ENCODE data around the gene AARS2. TPM values are rescaled to one million over a fixed set of nuclear protein-coding genes. Genes with fewer than 3 reads are reported as not detected.
"Not testable (repeated sequence)": the region's sequence is repeated elsewhere in the genome, so short reads cannot be mapped to it uniquely, and the experiment has no call there.

AARS2 gene
- total and polyA plus RNA-seq, 9 donors, result 3.0 to 15.5 (median 14.0) TPM

DNA sequence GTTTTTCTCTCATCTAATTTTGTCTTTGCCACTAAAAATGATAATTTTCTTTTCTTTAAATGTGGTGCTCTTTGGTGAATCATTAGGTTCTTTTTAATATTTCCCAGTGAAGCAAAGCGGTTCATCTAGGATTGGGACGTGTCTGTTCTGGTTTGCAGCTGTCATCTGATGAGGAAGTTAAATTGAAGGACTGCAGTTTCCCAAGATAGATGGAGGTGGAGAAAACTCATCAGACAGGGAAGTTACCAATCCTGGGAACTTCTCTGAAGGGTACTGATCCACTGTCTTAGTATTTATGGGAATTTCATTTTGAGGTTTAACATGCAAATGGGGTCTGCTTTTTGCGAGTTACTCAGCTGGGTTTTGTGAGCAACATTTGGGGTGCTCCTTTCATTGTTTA lies 2.4 kb upstream of the AARS2 start:
- H3K27ac ChIP-seq, result no peak overlapping the region
- H3K27me3 ChIP-seq, result no peaks in the 10 kb centered on the region
- H3K4me3 ChIP-seq, result no peak overlapping the region
- TF ChIP-seq POLR2A (IDR thresholded peaks at IDR 0.05) (no peak), CTCF (IDR thresholded peaks at IDR 0.05) (no peak), EP300 (IDR thresholded peaks at IDR 0.05) (no peak)
- H3K36me3 ChIP-seq, result no peaks in the 10 kb centered on the region
- peaks cover 5% of the 10 kb centered on the region for H3K4me1 ChIP-seq (ENCODE audit: insufficient read depth)
- no peak for DNase-seq
- no peaks in the 10 kb centered on the region for H3K9me3 ChIP-seq
- 79 to 84% (median 81%) methylated on average over 3 of the region's 3 CpGs for WGBS, 3 donors
- intact Hi-C loops (cut with DNase I), result no loop called here

DNA sequence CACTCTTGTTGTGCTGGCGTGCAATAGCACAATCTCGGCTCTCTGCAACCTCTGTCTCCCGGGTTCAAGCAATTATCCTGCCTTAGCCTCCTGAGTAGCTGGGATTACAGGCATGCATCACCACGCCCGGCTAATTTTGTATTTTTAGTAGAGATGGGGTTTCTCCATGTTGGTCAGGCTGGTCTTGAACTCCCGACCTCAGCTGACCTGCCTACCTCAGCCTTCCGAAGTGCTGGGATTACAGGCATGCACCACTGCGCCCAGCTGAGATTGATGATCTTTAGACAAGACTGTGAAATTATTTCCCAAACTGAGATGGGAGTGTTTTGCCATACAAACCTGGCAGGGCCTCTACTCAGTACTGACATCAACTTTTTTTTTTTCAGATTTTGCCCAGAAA lies 1.5 kb upstream of the AARS2 start:
- 65 to 88% (median 84%) methylated on average over 8 of the region's 8 CpGs for WGBS, 3 donors
- H3K4me3 ChIP-seq; H3K9me3 ChIP-seq; H3K27me3 ChIP-seq; H3K4me1 ChIP-seq (ENCODE audit: insufficient read depth); intact Hi-C loops (cut with DNase I); DNase-seq; H3K27ac ChIP-seq; H3K36me3 ChIP-seq: not testable (repeated sequence)

DNA sequence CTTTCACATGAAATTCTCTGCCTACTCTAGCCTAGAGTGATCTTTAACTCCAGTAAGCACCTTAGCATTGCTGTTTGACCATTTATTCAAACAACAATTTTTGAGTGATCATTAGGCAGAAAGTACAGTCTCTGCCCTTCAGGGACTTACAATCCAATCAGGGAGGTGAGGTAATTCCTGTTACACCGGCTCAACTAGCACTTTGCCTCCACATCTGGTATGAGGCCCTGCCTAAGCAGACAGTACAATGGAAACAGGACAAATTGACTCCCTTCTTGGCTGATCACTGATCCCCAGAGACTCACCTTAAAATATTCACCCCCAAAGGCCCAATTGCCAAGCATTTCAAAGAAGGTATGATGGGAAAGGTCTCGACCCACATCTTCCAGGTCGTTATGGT lies 1.4 kb downstream of the AARS2 start:
- 80 to 85% (median 83%) methylated on average over 3 of the region's 3 CpGs for WGBS, 3 donors
- Histone ChIP-seq H3K36me3 (no peaks in the 10 kb centered on the region), H3K9me3 (no peaks in the 10 kb centered on the region), H3K4me1 (ENCODE audit: insufficient read depth) (peaks cover 5% of the 10 kb centered on the region), H3K27me3 (no peaks in the 10 kb centered on the region), H3K4me3 (no peak overlapping the region), H3K27ac (no peak overlapping the region)
- TF ChIP-seq POLR2A (IDR thresholded peaks at IDR 0.05) (no peak), CTCF (IDR thresholded peaks at IDR 0.05) (no peak), EP300 (IDR thresholded peaks at IDR 0.05) (no peak)
- DNase-seq, result no peak
- intact Hi-C loops (cut with DNase I), result no loop called here

DNA sequence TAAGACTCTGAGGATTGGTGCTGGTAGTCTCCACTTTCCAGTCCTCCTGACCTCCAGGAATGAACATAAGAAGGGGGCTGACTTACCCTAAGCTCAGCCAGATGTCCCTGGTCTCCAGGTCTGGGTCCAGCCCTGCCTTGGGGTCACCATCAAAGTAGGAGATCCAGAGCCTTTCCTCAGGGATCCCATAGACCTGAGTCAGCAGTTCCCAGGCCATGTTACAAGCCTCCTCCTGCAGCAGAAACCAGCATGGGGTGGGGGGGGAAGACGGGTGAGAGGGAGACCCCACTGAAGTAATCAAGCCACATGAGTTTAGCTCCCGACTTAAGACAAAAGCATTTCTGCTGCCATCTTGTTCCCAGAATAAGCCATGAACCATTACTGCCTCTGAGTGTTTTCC lies 1.8 kb downstream of the AARS2 start:
- Histone ChIP-seq H3K27ac (no peak overlapping the region), H3K36me3 (no peaks in the 10 kb centered on the region), H3K4me3 (no peak overlapping the region), H3K27me3 (no peaks in the 10 kb centered on the region), H3K4me1 (ENCODE audit: insufficient read depth) (peaks cover 5% of the 10 kb centered on the region), H3K9me3 (no peaks in the 10 kb centered on the region)
- intact Hi-C loops (cut with DNase I), result no loop called here
- no peak for DNase-seq
- TF ChIP-seq CTCF (IDR thresholded peaks at IDR 0.05) (no peak), EP300 (IDR thresholded peaks at IDR 0.05) (no peak), POLR2A (IDR thresholded peaks at IDR 0.05) (no peak)
- 44 to 95% (median 86%) methylated on average over 2 of the region's 2 CpGs for WGBS, 3 donors

GRCh38 chr6:44310241-44310640 lies 2.9 kb downstream of the AARS2 start:
- no peak for DNase-seq
- H3K27ac ChIP-seq, result no peak overlapping the region
- peaks cover 5% of the 10 kb centered on the region for H3K4me1 ChIP-seq (ENCODE audit: insufficient read depth)
- 94 to 97% (median 95%) methylated on average over 3 of the region's 3 CpGs for WGBS, 3 donors
- H3K9me3 ChIP-seq, result no peaks in the 10 kb centered on the region
- no peaks in the 10 kb centered on the region for H3K27me3 ChIP-seq
- intact Hi-C loops (cut with DNase I), result no loop called here
- H3K4me3 ChIP-seq, result no peak overlapping the region
- H3K36me3 ChIP-seq, result no peaks in the 10 kb centered on the region
- TF ChIP-seq CTCF (IDR thresholded peaks at IDR 0.05), result no peak
- TF ChIP-seq POLR2A (IDR thresholded peaks at IDR 0.05), result no peak
- TF ChIP-seq EP300 (IDR thresholded peaks at IDR 0.05), result no peak
